ENCODE results near the gene KIF16B.
"Not testable (repeated sequence)": the region's sequence is repeated elsewhere in the genome, so short reads cannot be mapped to it uniquely, and the experiment has no call there.

KIF16B gene, protein sequence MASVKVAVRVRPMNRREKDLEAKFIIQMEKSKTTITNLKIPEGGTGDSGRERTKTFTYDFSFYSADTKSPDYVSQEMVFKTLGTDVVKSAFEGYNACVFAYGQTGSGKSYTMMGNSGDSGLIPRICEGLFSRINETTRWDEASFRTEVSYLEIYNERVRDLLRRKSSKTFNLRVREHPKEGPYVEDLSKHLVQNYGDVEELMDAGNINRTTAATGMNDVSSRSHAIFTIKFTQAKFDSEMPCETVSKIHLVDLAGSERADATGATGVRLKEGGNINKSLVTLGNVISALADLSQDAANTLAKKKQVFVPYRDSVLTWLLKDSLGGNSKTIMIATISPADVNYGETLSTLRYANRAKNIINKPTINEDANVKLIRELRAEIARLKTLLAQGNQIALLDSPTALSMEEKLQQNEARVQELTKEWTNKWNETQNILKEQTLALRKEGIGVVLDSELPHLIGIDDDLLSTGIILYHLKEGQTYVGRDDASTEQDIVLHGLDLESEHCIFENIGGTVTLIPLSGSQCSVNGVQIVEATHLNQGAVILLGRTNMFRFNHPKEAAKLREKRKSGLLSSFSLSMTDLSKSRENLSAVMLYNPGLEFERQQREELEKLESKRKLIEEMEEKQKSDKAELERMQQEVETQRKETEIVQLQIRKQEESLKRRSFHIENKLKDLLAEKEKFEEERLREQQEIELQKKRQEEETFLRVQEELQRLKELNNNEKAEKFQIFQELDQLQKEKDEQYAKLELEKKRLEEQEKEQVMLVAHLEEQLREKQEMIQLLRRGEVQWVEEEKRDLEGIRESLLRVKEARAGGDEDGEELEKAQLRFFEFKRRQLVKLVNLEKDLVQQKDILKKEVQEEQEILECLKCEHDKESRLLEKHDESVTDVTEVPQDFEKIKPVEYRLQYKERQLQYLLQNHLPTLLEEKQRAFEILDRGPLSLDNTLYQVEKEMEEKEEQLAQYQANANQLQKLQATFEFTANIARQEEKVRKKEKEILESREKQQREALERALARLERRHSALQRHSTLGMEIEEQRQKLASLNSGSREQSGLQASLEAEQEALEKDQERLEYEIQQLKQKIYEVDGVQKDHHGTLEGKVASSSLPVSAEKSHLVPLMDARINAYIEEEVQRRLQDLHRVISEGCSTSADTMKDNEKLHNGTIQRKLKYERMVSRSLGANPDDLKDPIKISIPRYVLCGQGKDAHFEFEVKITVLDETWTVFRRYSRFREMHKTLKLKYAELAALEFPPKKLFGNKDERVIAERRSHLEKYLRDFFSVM (N-terminal part only)

DNA sequence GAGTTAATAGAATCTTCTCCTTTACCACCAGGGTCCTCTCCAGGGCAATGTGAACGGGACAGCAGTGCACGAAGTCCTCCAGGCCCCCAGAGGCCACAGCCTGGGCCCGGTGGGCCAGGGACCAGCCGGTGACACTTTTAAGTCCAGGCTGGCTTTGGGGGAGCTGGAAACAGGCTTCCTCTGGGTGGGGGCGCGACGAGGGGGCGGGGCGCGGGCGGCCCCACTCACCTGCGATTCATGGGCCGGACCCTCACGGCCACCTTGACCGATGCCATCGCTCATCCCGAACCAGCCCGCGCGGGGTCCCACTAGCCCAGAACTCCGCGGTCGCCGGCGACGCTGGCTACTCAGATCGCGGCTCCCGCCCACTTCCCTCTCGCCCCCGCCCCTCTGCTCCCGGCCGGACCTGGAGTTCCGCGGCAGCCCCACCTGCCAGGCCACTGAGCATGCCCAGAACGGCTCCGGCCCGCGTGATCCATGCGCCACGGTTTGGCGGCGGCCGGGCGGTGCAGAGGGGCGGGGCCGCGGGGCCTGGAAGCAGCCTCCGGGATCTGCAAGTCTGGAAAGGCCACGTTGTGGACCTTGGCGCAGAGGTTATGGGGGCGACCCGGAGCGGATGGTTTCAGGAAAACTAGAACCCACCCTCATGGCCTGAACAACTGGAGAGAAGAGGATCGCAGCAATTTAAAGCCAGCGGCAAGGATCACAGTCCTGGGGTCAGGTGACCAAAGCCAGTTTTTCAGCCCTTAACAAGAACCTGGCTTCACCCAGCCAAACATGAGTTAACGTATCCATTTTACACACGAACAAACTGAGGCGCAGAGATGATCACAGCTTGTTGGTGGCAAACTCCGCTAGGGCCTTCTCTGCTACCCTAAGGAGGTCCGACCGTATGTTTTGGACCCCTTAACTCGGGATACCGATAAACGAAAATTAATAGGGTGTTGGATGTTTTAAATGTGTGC lies at the start of gene KIF16B:
KIF16B (minus strand) TSS at position 448 of the 965 bp plus-strand sequence; CDS start at position 275, 173 bp downstream.
- DNase-seq (ENCODE audit: low spot score), result peak; percentile 92

DNA sequence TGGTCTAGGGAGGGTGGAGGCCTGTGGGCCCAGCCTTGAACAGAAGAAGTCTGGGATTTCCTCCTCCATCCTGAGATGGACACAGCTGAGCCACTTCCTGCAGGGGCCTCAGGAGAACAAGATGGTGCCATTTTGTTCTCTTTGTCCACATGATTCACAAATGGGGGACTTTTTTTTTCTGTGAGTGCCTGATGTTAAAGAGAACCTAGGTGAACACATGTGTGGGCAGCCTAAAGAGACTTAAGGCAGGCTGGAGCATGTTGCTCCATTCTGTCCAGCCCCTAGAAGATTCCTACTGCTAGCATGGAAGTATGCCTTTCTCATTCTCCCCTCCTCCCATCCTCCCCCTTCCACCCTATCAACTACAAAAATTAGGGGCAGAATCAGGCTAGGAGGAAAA lies 49.3 kb upstream of the KIF16B start:
- no peak for DNase-seq (ENCODE audit: low spot score)

DNA sequence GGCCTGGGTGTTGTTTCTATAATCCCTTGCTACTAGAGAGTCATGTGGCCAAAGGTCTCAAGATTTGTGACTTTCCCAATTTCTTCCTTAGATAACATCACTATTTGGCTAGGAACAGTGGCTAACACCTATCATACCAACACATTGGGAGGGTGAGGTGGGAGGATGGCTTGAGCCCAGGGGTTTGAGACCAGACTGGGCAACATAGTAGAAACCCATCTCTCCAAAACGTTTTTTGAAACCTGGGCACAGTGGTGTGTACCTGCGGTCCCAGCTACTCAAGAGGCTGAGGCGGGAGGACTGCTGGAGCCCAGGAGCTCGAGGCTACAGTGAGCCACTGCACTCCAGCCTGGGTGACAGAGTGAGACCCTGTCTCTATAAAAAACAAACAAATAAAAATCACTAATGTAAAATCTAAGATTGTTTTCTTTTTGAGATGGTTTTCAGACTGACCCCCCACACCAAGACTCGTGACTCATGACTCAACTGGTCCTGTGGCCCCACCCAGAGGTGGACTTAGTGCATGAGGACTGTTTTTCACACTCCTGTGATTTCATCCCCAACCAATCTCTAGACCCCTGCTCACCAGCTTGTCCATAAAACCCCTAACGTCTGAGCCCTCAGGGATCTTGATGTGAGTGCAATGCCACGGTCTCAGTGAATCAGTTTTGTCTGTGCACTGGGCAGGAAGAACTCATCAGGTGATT lies 48.3 kb upstream of the KIF16B start:
- no peak for DNase-seq (ENCODE audit: low spot score)

DNA sequence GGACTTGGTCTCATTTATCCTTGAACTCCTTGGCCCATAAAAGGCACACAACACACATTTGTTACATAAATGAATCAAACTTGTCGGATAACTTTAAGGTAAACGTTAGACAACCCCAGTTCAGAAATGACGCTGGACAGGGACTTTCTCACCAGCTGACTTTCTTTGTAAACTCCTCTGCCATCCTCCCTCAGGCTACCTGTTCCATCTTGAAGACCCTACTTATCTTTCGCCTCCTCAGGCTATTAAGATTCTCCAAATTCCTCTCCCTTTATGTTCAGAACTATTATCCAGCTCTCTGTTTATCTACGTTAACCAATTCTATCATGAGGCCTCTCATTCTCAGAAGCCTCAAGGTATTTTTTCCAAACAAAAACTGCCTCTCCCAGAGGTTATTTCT lies 47.7 kb upstream of the KIF16B start:
- no peak for DNase-seq (ENCODE audit: low spot score)

DNA sequence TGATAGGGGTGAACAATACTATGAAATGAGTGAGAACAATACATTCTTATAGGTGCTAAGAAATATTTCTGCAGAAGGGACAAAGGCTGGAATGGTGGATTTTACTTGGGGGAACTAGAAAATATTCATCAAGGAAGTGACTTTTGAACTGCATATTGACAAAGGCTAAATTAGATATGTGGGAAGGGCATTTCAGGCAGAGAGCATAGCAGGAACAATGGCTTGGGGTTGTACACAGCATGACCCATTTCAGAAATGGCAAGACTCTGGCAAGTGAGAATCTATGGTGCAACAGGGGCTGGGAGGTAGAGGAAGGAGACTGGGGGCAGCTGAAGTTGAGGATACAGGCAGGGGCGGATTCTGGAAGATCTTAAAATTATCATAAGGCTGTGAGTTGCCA lies 46.7 kb upstream of the KIF16B start:
- DNase-seq (ENCODE audit: low spot score), result no peak

DNA sequence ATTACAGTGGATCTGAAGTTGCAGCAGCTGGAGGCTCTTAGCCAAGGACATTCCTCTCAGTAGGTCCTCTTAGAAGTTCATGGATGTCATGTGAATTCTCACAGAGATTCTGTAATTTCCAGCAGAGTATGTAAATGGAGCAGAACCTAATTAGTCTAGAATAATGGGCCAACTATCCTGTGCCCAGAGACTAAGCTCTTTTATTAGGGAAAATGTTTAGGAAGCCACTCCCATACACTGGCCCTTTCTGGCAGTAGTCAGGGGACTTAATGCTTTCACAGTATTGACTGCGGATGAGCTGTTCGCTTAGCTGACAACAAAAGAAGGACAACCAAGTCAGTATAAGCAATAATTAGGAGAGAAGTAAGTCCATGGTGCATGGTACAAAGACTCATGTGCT lies 43.8 kb upstream of the KIF16B start:
- DNase-seq (ENCODE audit: low spot score), result no peak

DNA sequence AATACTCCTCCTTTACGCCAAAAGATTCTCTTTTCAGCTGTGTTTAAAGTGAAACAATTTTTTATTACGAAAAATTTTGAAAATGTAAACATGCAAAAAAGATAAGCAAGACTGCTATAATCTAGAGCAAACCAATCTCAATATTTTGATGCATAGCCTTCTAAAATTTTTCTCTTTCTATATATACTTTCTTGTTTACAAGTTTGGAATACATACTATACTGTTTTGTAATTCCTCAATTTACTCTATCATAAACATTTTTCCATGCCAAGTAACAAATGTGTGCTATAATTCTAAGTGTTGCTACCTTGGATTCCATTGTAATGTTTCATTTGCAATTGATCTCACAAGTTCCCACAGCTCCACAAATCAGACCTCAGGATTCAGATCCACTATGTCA lies 43.1 kb upstream of the KIF16B start:
- no peak for DNase-seq (ENCODE audit: low spot score)

DNA sequence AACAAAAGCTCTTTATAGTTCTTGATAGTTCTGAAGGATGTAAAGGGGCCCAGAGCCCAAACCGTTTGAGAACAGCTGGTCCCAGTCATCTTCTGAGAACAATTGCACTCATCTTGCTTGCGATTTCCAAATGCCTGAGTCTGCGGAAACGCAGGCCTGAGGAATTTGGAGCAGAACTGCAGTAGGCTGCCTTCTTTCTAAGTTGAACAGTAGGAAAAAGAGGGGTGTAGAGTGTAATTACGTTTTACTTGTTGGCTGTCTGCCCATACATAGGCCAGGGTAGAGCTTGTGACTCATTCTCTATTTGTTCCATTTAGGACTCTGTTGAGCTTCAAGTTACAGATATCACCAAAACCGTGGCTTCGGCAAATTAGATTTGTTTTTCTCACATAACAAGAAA lies 42.0 kb upstream of the KIF16B start:
- DNase-seq (ENCODE audit: low spot score), result no peak

DNA sequence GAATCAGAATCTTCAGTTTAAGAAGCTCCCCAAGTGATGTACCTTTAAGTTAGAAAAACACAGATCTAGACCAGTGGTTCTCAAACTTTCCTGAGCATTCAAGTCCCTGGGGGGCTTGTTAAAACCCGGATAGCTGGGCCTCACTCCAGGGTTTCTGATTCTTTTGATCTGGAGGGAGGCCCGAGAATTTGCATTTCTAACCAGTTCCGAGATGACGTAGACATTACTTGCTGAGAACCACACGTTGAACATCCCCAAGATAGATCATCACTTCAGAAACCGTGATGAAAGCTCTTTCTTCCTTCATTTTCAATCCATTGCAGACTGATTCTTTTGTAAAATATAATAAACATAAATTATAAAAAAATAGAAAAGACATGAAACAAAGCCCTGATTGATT lies 40.7 kb upstream of the KIF16B start:
- DNase-seq (ENCODE audit: low spot score), result no peak

DNA sequence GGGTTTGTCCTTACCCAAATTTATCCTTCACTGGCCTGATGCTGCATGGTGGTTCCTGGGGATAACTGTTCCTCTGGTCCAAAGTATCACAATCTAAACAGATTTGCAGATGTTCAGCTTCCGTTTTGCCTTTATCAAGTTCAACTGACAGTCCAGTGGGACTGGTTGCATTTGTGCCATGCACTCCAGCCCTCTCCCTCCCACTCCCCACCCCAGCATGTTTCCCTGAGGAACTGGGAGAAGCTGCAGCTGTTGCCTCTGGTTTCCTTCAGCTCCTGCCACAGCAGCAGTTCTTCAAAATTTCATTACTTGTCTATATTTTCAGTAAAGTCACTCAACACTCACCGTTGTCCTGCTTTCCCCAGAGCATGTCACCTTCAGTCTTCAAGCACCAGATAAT lies 39.5 kb upstream of the KIF16B start:
- no peak for DNase-seq (ENCODE audit: low spot score)

DNA sequence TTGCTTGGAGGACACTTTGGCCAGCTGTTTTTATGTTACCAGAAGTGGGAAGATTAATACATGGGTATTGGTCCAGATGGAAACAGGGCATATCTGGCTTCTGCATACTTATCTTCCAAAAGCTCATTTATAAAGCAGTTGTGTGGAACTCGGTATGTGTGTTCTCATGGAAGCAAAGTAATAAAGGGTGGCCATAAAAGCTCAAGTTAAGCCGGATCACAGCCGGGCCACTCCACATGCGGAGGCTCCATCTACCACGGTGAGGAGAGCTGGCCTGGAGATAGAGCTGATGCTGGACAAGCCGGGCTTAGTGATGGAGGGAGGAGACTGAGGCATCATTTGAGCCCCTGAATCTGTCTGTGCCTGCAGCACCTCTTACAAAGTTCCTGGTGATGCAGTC lies 38.6 kb upstream of the KIF16B start:
- DNase-seq (ENCODE audit: low spot score), result no peak

DNA sequence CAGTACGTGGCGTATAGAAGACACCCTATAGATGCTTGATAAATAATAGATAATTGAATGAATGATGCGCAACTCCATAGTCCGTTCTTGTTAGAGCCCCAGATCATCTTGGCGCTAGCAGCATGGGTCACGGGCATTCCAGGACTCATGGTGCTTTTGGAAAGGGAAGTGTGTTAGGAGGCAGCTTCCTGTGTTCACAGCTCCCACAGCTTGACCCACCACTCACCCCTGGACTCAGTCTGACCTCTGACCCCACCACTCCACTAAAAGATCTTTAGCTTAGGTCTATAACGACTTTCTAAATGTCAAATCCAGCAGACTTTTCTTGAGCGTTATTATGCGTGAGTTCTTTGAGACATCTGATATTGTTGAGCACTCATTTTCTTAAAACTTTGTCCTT lies 35.8 kb upstream of the KIF16B start:
- no peak for DNase-seq (ENCODE audit: low spot score)

DNA sequence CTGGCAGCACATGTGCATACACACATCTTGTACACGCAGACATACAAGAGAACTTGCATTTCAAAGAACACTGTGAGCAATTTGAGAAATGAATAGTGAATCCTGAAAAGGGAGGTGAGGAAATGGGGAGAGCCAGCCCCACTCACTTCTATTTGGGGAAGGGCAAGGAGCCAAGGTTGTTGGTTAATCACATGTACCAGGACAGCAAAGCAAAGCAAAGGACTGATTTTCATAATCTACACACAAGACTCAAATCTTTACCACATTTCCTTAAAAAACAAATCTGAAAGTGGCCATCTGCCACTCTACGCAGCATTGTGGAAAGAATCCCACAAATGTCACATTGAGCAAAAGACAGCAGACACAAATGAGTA lies 35.0 kb upstream of the KIF16B start:
- no peak for DNase-seq (ENCODE audit: low spot score)

DNA sequence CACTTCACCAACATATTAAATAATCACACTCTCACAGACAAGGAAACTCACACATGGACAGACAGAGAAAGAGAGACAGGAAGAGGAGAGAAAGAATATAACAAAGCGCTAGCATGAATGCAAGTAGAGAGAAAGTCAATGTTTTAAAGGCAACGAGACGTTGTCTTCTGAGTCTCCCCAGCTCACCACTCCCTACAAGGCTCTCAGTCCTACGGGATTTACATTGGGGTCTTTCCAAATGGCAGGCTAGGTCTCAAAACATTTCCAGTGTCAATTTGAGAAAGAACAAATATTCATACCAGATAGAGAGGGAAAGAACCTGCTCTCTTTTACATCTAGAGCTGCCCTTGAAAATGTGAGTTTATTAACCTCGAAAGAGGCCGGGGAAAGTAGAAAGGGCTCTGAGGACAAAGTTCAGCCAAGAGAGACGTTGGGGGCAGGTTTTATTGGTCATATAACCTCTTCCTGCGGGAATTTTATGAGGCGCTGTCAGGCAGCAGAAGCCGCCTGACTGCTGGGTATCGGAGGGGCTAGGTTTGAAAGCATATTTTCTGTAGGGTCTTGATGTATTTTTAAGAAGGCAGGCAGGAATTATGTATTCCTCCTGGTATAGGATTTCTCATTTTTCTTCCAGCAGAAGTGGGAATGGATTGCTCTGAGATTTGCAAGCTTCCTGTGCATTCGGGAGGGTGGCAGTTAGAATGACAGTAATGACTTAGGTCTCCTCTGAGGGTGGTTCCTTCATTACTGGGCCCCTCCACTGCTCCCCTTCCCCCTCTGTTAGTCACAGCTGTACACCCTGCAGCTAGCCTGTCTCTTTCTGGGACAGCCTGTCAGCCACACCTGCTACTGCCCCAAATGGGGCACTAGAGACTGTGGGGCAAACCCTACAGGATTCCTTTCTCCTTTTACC lies 34.4 kb upstream of the KIF16B start:
- DNase-seq (ENCODE audit: low spot score), result no peak

DNA sequence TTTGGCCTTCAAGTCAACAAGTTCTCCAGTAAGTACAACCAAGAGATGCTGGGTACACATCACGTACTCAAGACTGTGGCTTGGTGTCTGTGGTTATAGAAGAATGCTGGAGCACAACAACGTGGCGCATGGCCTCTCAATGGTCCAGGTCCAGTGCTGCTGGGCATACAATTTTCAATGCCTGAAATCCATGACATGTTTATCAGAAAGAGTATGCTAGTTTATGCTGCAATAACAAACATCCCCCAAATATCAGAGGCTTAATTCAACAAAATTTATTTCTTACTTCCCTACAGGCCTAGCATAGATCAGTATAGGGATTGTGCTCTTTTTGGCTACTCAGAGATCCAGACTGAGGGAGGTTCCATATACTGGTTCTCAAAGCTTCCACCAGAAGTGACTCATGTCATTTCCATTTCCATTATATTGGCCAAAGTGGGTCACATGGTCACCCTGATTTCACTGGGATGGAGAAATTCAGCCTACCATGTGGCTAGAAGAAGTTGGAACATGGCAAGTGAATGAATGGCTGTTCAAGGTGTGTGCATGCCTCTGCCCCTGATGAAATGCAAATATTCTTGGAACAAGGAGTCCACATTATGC lies 33.3 kb upstream of the KIF16B start:
- DNase-seq (ENCODE audit: low spot score), result no peak

DNA sequence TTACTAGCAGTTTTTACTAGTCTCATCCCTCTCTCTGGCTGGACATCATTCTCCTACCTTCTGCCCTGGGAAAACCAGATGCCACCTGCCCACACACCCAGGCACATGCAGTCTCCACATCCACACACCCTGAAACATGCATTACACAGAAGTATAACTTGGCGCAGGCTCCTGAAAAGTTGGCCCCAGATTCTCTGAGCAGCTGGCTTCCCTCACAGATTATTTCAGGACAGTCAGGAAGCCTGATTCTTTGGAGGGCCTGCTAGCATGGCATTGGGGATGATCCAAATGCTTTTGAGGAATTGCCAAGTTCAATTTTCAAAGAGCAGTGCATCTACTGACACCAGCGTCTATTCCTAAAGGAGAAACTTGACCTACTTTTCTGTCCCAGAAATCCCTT lies 27.8 kb upstream of the KIF16B start:
- no peak for DNase-seq (ENCODE audit: low spot score)

DNA sequence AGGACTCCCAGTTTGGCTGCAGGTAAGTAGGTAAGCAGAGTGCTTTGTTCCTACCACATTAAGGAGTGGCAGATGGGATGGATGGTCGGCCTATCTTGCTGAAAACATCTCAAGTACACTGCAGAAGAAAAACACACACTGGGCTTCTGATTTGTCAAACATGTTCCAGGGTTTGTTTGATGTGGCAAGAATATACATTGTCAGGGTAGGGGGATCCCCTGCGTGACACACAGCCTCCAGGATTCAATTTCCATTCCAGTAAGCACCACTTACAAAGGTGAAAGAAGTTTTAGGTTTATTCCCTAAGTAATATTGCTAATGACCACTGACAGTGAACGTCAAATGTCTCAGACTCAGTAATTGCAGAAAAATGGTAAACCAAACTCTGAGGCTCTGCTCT lies 26.0 kb upstream of the KIF16B start:
- DNase-seq (ENCODE audit: low spot score), result no peak

DNA sequence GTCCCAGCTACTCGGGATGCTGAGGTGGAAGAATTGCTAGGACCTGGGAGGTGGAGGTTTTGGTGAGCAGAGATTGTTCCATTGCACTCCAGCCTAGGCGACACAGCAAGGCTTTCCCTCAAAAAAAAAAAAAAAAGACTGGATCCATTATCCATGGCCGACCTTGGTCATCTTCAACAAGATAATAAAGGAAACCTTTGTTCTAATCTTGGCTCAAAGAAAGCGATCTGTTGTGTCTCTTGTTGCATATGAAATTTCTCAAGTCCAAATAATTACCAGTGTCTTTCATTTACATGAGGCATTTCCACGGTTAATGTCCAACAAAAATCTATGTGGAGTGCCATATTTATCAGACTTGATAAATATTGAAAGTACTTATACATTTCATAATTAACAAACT lies 23.7 kb upstream of the KIF16B start:
- no peak for DNase-seq (ENCODE audit: low spot score)

DNA sequence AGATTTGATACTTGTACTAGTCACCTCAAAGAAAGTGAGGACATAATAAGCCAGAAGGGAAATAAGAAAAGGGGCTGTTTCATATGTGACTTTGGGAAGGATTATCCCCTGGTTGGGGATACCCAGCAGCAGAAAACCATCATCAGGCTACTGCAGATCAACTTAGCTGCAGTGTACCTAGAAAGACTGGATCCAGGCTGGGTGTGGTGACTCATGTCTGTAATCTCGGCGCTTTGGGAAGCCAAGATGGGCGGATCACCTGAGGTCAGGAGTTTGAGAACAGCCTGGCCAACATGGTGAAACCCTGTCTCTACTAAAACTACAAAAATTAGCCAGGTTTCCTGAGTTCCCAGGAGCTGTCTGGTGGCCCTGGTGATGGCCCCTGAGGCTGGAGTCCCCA lies 23.2 kb upstream of the KIF16B start:
- not testable (repeated sequence) for DNase-seq (ENCODE audit: low spot score)
